HCT116 (cell line): Measurements from ENCODE around the gene GGCX. TPM values are rescaled to one million over a fixed set of nuclear protein-coding genes. Genes with fewer than 3 reads are reported as not detected.

Experiments used
- ATAC-seq: fragments of 200-7000 bp; cut with Tn5 transposase; 2 replicates; pipeline ENCODE4 v1.9.1; 2020; ENCODE audit warnings: mild to moderate bottlenecking, moderate library complexity
- BruUV-seq: library from RNA; stranded (reverse); fragments of 400-500 nt; replicated peaks from 2 replicates; lab custom pipeline; 2021; lab: Mats Ljungman, UMichigan
- CTCF ChIA-PET: fragments of 300-600 bp; sonication (Branson Sonifier 250); formaldehyde crosslinking; loops from one replicate; lab custom pipeline; 2021; ENCODE audit warnings: antibody characterized with exemption; lab: Charles Lee
- POLR2A ChIA-PET: fragments of 300-600, 350-600 bp; sonication (Branson Sonifier 250); formaldehyde crosslinking; loops from one replicate; lab custom pipeline; 2021; ENCODE audit warnings: antibody characterized with exemption; lab: Charles Lee
- RAD21 ChIA-PET, 2 experiments: fragments of 300-600 bp; sonication (Branson Sonifier 250); formaldehyde crosslinking; loops; one replicate each; lab custom pipeline; 2023; ENCODE audit warnings: low total read pairs in 2 of 2; ENCODE audit not compliant: uncharacterized antibody in 2 of 2, unreplicated experiment in 2 of 2, low non-redundant PET in 1 of 2; lab: Charles Lee
- DNase-seq: peaks from one replicate; pipeline ENCODE4 v3.0.0-alpha.2; 2010; ENCODE audit warnings: low read depth, low spot score
- H2AFZ ChIP-seq: fragments of 200-600 bp; shearing (Covaris generic), sonication (generic); 2 replicates; pipeline ENCODE4 v1.6.1; 2017; ENCODE audit warnings: low read depth, mixed run types, mixed read lengths, antibody characterized with exemption, low read length; ENCODE audit not compliant: poor library complexity, severe bottlenecking
- H3K27ac ChIP-seq: 2 replicates; pipeline ENCODE4 v1.5.1; 2012; ENCODE audit warnings: low read depth, low read length
- H3K27me3 ChIP-seq: fragments of 200-600 bp; sonication (generic); 2 replicates; pipeline ENCODE4 v1.6.1; 2016; ENCODE audit warnings: mixed run types, low read length, mixed read lengths; ENCODE audit not compliant: insufficient read depth
- H3K36me3 ChIP-seq, 2 experiments: fragments of 200-500 bp in 1 of 2; fragments of 200-600 bp in 1 of 2; sonication (Bioruptor generic) in 1 of 2; sonication (generic) in 1 of 2; 2 replicates each; pipeline versions ENCODE4 v1.5.1 to v1.6.1; 2014 to 2016; ENCODE audit warnings: low read length in 2 of 2, inconsistent platforms in 1 of 2, mixed read lengths in 1 of 2, mixed run types in 1 of 2; ENCODE audit not compliant: insufficient read depth in 2 of 2, control insufficient read depth in 1 of 2
- H3K4me1 ChIP-seq, 2 experiments: fragments of 200-600 bp in 1 of 2; sonication (generic) in 1 of 2; 2 replicates each; pipeline versions ENCODE4 v1.5.1 to v1.6.1; 2012 to 2017; ENCODE audit warnings: low read length in 2 of 2, inconsistent platforms in 1 of 2, mild to moderate bottlenecking in 1 of 2, mixed read lengths in 1 of 2, mixed run types in 1 of 2, moderate library complexity in 1 of 2; ENCODE audit not compliant: insufficient read depth in 2 of 2, control insufficient read depth in 1 of 2
- H3K4me2 ChIP-seq: fragments of 200-600 bp; sonication (generic); 2 replicates; pipeline ENCODE4 v1.6.1; 2017; ENCODE audit warnings: mixed run types, low read length, mixed read lengths
- H3K4me3 ChIP-seq, 2 experiments: fragments of 200-600 bp in 1 of 2; sonication (generic) in 1 of 2; replicated peaks in 1 of 2; 2 replicates each; pipeline ENCODE4 v1.5.1; 2011 to 2016; ENCODE audit warnings: low read length in 2 of 2, control low read depth in 1 of 2, low read depth in 1 of 2, mild to moderate bottlenecking in 1 of 2, mixed read lengths in 1 of 2, mixed run types in 1 of 2
- H3K79me2 ChIP-seq: fragments of 200-600 bp; sonication (generic); 2 replicates; pipeline ENCODE4 v1.6.1; 2017; ENCODE audit warnings: mild to moderate bottlenecking, mixed run types, low read length, moderate library complexity, mixed read lengths; ENCODE audit not compliant: insufficient read depth
- H3K9ac ChIP-seq: fragments of 200-600 bp; sonication (generic); 2 replicates; pipeline ENCODE4 v1.6.1; 2016; ENCODE audit warnings: low read length, mixed read lengths
- H3K9me2 ChIP-seq: fragments of 200-600 bp; sonication (generic), shearing (Covaris generic); 2 replicates; pipeline ENCODE4 v1.6.1; 2017; ENCODE audit warnings: mixed run types, mild to moderate bottlenecking, moderate library complexity; ENCODE audit not compliant: insufficient read depth
- H3K9me3 ChIP-seq, 2 experiments: fragments of 200-500 bp in 1 of 2; fragments of 200-600 bp in 1 of 2; sonication (Bioruptor generic) in 1 of 2; sonication (generic) in 1 of 2; 2 replicates each; pipeline ENCODE4 v1.6.1; 2014 to 2017; ENCODE audit warnings: low read length in 2 of 2, mixed read lengths in 2 of 2, inconsistent platforms in 1 of 2, low read depth in 1 of 2, mild to moderate bottlenecking in 1 of 2, mixed run types in 1 of 2, moderate library complexity in 1 of 2; ENCODE audit not compliant: control insufficient read depth in 1 of 2, insufficient read depth in 1 of 2
- H4K20me1 ChIP-seq: fragments of 200-600 bp; sonication (generic), shearing (Covaris generic); 2 replicates; pipeline ENCODE4 v1.6.1; 2017; ENCODE audit warnings: mixed run types, mild to moderate bottlenecking, moderate library complexity; ENCODE audit not compliant: insufficient read depth
- CBX3 ChIP-seq: IDR thresholded peaks from 2 replicates; pipeline ENCODE4 v1.6.1; 2012; ENCODE audit warnings: low read depth
- CTCF ChIP-seq, 3 experiments: fragments of 200-600 bp in 1 of 3; sonication (generic) in 1 of 3; IDR thresholded peaks in 2 of 3; conservative IDR thresholded peaks in 1 of 3; 2 replicates each; pipeline ENCODE4 v1.5.1; 2012 to 2017; ENCODE audit warnings: low read depth in 2 of 3, low read length in 2 of 3, antibody characterized with exemption in 1 of 3, borderline replicate concordance in 1 of 3, control low read depth in 1 of 3, mild to moderate bottlenecking in 1 of 3, mixed read lengths in 1 of 3, mixed run types in 1 of 3, moderate library complexity in 1 of 3; ENCODE audit not compliant: insufficient read depth in 1 of 3
- EGR1 ChIP-seq: IDR thresholded peaks from 2 replicates; pipeline ENCODE4 v1.6.1; 2012; ENCODE audit warnings: low read depth
- EZH2phosphoT487 ChIP-seq: fragments of 200-600 bp; IDR thresholded peaks from 2 replicates; pipeline ENCODE4 v1.6.1; 2018; ENCODE audit warnings: antibody characterized with exemption, borderline replicate concordance
- POLR2AphosphoS5 ChIP-seq: IDR thresholded peaks from 2 replicates; pipeline ENCODE4 v1.6.1; 2011; ENCODE audit warnings: mild to moderate bottlenecking, low read depth, low read length, moderate library complexity
- RAD21 ChIP-seq: IDR thresholded peaks from 2 replicates; pipeline ENCODE4 v1.6.1; 2012; ENCODE audit warnings: low read depth, mild to moderate bottlenecking
- SIN3A ChIP-seq: IDR thresholded peaks from 2 replicates; pipeline ENCODE4 v1.6.1; 2012; ENCODE audit warnings: low read depth
- SP1 ChIP-seq: IDR thresholded peaks from 2 replicates; pipeline ENCODE4 v1.6.1; 2012; ENCODE audit warnings: low read depth
- YY1 ChIP-seq: IDR thresholded peaks from 2 replicates; pipeline ENCODE4 v1.6.1; 2011; ENCODE audit warnings: low read length, low read depth, moderate library complexity, mild to moderate bottlenecking; ENCODE audit not compliant: insufficient replicate concordance; ENCODE audit errors: extremely low read depth
- ZBTB33 ChIP-seq: IDR thresholded peaks from 2 replicates; pipeline ENCODE4 v1.6.1; 2011; ENCODE audit warnings: mild to moderate bottlenecking, low read length, moderate library complexity; ENCODE audit not compliant: insufficient replicate concordance; ENCODE audit errors: extremely low read depth
- ZNF274 ChIP-seq: fragments of 200-500 bp; sonication (Bioruptor generic); IDR thresholded peaks from 2 replicates; pipeline ENCODE4 v1.6.1; 2014; ENCODE audit warnings: mild to moderate bottlenecking, low read depth, low read length, inconsistent platforms
- intact Hi-C: fragments of 100-400 bp; cut with micrococcal nuclease; formaldehyde crosslinking; loops from 2 replicates; pipeline ENCODE4 v1.10.0; 2022
- total RNA-seq: library from RNA; stranded (reverse); gene quantifications from one replicate; pipeline ENCODE4 v1.2.1, GENCODE V29; 2021; ENCODE audit not compliant: unreplicated experiment

Gene GGCX
- total RNA-seq, 1 experiment from 2014 or later = 43.5 TPM

DNA sequence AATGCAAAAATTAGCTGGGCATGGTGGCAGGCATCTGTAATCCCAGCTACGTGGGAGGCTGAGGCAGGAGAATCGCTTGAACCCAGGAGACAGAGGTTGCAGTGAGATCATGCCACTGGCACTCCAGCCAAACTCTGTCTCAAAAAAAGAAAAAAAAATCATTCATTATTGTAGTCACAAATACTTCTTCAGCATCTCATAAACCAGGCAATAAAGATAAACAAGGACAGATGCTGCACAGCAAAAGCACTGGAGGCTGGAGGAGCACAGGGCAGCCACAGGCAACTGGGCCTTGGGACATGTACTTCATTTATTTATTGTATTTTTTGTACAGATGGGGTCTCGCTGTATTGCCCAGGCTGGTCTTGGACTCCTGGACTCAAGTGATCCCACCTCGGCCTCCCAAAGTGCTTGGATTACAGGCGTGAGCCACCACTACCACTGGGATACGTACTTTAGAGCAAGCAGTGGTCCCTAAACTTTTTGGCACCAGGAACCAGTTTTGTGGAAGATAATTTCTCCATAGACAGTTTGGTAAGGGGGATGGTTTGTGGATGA, 39.1 kb downstream of the GGCX start:
- no TSS peak for BruUV-seq
- peaks cover 0 to 6% of the 10 kb centered on the region in 2 experiments; a peak in 3 of 4 replicates for H3K4me1 ChIP-seq

More for the DNA sequence above, 39.1 kb downstream of the GGCX start:
- Histone ChIP-seq H3K79me2 (no peaks in the 10 kb centered on the region), H3K36me3 (no peaks in the 10 kb centered on the region), H2AFZ (no peak overlapping the region), H4K20me1 (no peaks in the 10 kb centered on the region), H3K9me2 (no peaks in the 10 kb centered on the region), H3K9me3 (no peaks in the 10 kb centered on the region), H3K4me2 (no peak overlapping the region), H3K9ac (no peak overlapping the region), H3K4me3 (no peak overlapping the region), H3K27me3 (no peaks in the 10 kb centered on the region), H3K27ac (no peak overlapping the region)
- no peak for ATAC-seq
- no peak for TF ChIP-seq YY1
- TF ChIP-seq EGR1 = no peak
- TF ChIP-seq CTCF (IDR thresholded peaks at IDR 0.05 in 2 of 3, conservative IDR thresholded peaks at IDR 0.05 in 1 of 3; ENCODE audit: borderline replicate concordance in 1 of 3, insufficient read depth in 1 of 3, low read depth in 2 of 3, low read length in 2 of 3) = no peak
- TF ChIP-seq ZBTB33 = no peak
- no peak for TF ChIP-seq ZNF274
- no peak for TF ChIP-seq RAD21
- TF ChIP-seq EZH2phosphoT487 = no peak
- no peak for TF ChIP-seq POLR2AphosphoS5
- TF ChIP-seq SP1 = no peak
- TF ChIP-seq SIN3A = no peak
- TF ChIP-seq CBX3 = no peak
- ChIA-PET RAD21 (no interaction called here), CTCF (no interaction called here), POLR2A (interaction anchor here (2.1 to 2.7 kb wide), 2 partner anchors 16 to 23 kb away, joined by 8 to 16 read pairs; partner anchors contain the start of gene MAT2A)
- no peak for DNase-seq
- intact Hi-C loops = no loop called here
